Activated T-cell treated with anti-CD3 and anti-CD28 coated beads, Interleukin-2, amount 50 U/mL, for 1 hour (primary cell): ENCODE measurements around the gene CCDC85B.
A peak's percentile ranks its signal among the peaks of the same experiment; 100 is the strongest.

Experiments used
- DNase-seq: peaks from one replicate; pipeline ENCODE4 v3.0.0-alpha.2; 2020

The CCDC85B gene

GRCh38 chr11:65869643-65870306 is 20.7 kb upstream of the CCDC85B start:
- no peak for DNase-seq

GRCh38 chr11:65870307-65870658 is 20.2 kb upstream of the CCDC85B start:
- no peak for DNase-seq

GRCh38 chr11:65870706-65871681 is 19.5 kb upstream of the CCDC85B start:
- no peak for DNase-seq

GRCh38 chr11:65871811-65872548 is 18.5 kb upstream of the CCDC85B start:
- no peak for DNase-seq

GRCh38 chr11:65872586-65873317 is 17.7 kb upstream of the CCDC85B start, which contains the start of gene EFEMP2:
TSS of gene EFEMP2 (minus strand) at chr11:65872800. CDS start at chr11:65872354, 446 bp downstream.
- DNase-seq, result no peak

- peak; percentile 100 for DNase-seq
Measured at GRCh38 chr11:65873318-65874156, 16.9 kb upstream of the CCDC85B start.

- DNase-seq, result peak; percentile 40
Measured at GRCh38 chr11:65879617-65880016, 10.9 kb upstream of the CCDC85B start, which contains the start of gene CTSW. TSS of gene CTSW (plus strand) at chr11:65879837. CDS start at chr11:65879855, 18 bp downstream.

GRCh38 chr11:65880027-65880426 is 10.4 kb upstream of the CCDC85B start:
- DNase-seq, result no peak

- no peak for DNase-seq
Measured at GRCh38 chr11:65880844-65881421, 9.5 kb upstream of the CCDC85B start.

GRCh38 chr11:65882120-65883057 is 8.1 kb upstream of the CCDC85B start:
- DNase-seq, result no peak

GRCh38 chr11:65883058-65883761 is 7.3 kb upstream of the CCDC85B start:
- DNase-seq, result no peak

GRCh38 chr11:65883786-65884715 is 6.4 kb upstream of the CCDC85B start:
- DNase-seq, result no peak

GRCh38 chr11:65884716-65885092 is 5.8 kb upstream of the CCDC85B start:
- DNase-seq, result peak; percentile 85

- no peak for DNase-seq
Measured at GRCh38 chr11:65885231-65885630, 5.2 kb upstream of the CCDC85B start.

- DNase-seq, result no peak
Measured at GRCh38 chr11:65885808-65886536, 4.5 kb upstream of the CCDC85B start.

GRCh38 chr11:65886826-65887722 is 3.4 kb upstream of the CCDC85B start:
- DNase-seq, result no peak
